Upper lobe of right lung (tissue), 1 donor: ENCODE data around the gene CPT1A. TPM values are rescaled to one million over a fixed set of nuclear protein-coding genes. Genes with fewer than 3 reads are reported as not detected.
A peak's percentile ranks its signal among the peaks of the same experiment; 100 is the strongest.

Experiments used
- ATAC-seq: fragments of 200-7000 bp; cut with Tn5 transposase; one replicate; pipeline ENCODE4 v1.9.1; 2020; ENCODE audit warnings: mild to moderate bottlenecking, moderate library complexity
- DNase-seq: peaks from one replicate; pipeline ENCODE4 v3.0.0-alpha.2; 2020
- H3K27ac ChIP-seq: fragments of 200-600 bp; one replicate; pipeline ENCODE4 v1.8.0; 2022
- H3K27me3 ChIP-seq: fragments of 200-600 bp; one replicate; pipeline ENCODE4 v1.8.0; 2022; ENCODE audit warnings: mild to moderate bottlenecking
- H3K36me3 ChIP-seq: fragments of 200-600 bp; one replicate; pipeline ENCODE4 v1.8.0; 2022
- H3K4me1 ChIP-seq: fragments of 200-600 bp; one replicate; pipeline ENCODE4 v1.8.0; 2022
- H3K4me3 ChIP-seq: fragments of 200-600 bp; one replicate; pipeline ENCODE4 v1.8.0; 2022; ENCODE audit warnings: mild to moderate bottlenecking
- H3K9me3 ChIP-seq: fragments of 200-600 bp; one replicate; pipeline ENCODE4 v1.8.0; 2022
- CTCF ChIP-seq: fragments of 200-600 bp; IDR thresholded peaks from one replicate; pipeline ENCODE4 v1.8.0; 2022; ENCODE audit warnings: antibody characterized with exemption
- intact Hi-C: fragments of 100-400 bp; cut with DNase I; formaldehyde crosslinking; loops from one replicate; pipeline ENCODE4 v1.11.0; 2022
- total RNA-seq: library from RNA; stranded (reverse); fragmentation: NEBNext Ultra II Directional; extraction: Animal tissue kit (Norgen Biotek cat#: 25700); gene quantifications from one replicate; pipeline ENCODE4 v1.2.1, GENCODE V29; 2021
- donor health status: DM: no; HTN: yes; CAD: no; lungs with severe emphysema.

The CPT1A gene
- total RNA-seq, 1 donor from 2014 or later: 76.4 TPM

- Histone ChIP-seq H3K4me3 (peak overlapping the region; percentile 94), H3K9me3 (no peaks in the 10 kb centered on the region), H3K36me3 (no peaks in the 10 kb centered on the region), H3K27me3 (no peaks in the 10 kb centered on the region), H3K27ac (peak overlapping the region; percentile 90), H3K4me1 (peaks cover 63% of the 10 kb centered on the region)
- no peak for DNase-seq
- no peak for TF ChIP-seq CTCF
- intact Hi-C loops: no loop called here
- no peak for ATAC-seq
These were observed 3.1 kb downstream of the CPT1A start for GRCh38 chr11:68838572-68838964.

GRCh38 chr11:68837583-68838571 lies 3.8 kb downstream of the CPT1A start:
- intact Hi-C loops: no loop called here
- Histone ChIP-seq H3K4me1 (peaks cover 56% of the 10 kb centered on the region), H3K27ac (peak overlapping the region; percentile 90), H3K36me3 (no peaks in the 10 kb centered on the region), H3K27me3 (no peaks in the 10 kb centered on the region), H3K4me3 (peak overlapping the region; percentile 94), H3K9me3 (no peaks in the 10 kb centered on the region)
- TF ChIP-seq CTCF: no peak
- DNase-seq (no peak), ATAC-seq (no peak)

DNA sequence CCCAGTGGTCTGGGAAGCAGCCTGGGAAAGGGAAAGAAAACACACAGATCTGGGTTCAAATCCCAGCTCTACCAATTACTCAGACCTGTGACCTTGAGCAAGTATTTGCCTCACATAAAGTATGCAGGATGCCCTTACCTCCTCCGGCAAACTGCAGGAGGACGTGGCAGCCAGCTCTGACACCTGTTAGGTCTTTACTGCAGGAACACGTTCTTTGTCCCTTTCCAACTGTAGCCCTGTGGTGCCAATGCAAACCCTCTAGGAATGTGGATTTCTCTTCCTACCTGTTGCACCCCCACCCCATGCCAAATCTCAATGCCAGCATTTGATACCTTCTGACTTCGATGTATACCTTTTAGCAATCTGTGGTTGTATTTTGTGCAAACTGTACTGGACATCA lies 6.0 kb downstream of the CPT1A start:
- peak overlapping the region; percentile 28 for H3K27ac ChIP-seq

GRCh38 chr11:68835328-68835727 lies 6.4 kb downstream of the CPT1A start:
- ATAC-seq (no peak), DNase-seq (no peak)
- Histone ChIP-seq H3K27me3 (no peaks in the 10 kb centered on the region), H3K4me3 (no peak overlapping the region), H3K4me1 (peaks cover 67% of the 10 kb centered on the region), H3K9me3 (no peaks in the 10 kb centered on the region), H3K27ac (peak overlapping the region; percentile 28), H3K36me3 (no peaks in the 10 kb centered on the region)
- TF ChIP-seq CTCF: no peak
- intact Hi-C loops: no loop called here

More for the DNA sequence above, 6.0 kb downstream of the CPT1A start:
- no peak for DNase-seq
- no peak overlapping the region for H3K4me3 ChIP-seq
- H3K27me3 ChIP-seq: no peaks in the 10 kb centered on the region
- H3K9me3 ChIP-seq: no peaks in the 10 kb centered on the region
- H3K36me3 ChIP-seq: no peaks in the 10 kb centered on the region
- no peak for TF ChIP-seq CTCF
- H3K4me1 ChIP-seq: peaks cover 67% of the 10 kb centered on the region
- no peak for ATAC-seq
- intact Hi-C loops: no loop called here

GRCh38 chr11:68832476-68833181 lies 9.1 kb downstream of the CPT1A start:
- TF ChIP-seq CTCF: no peak
- DNase-seq (no peak), ATAC-seq (no peak)
- H3K36me3 ChIP-seq: peaks cover 11% of the 10 kb centered on the region
- peaks cover 64% of the 10 kb centered on the region for H3K4me1 ChIP-seq
- H3K27me3 ChIP-seq: no peaks in the 10 kb centered on the region
- no peak overlapping the region for H3K4me3 ChIP-seq
- no peak overlapping the region for H3K27ac ChIP-seq
- intact Hi-C loops: no loop called here
- H3K9me3 ChIP-seq: no peaks in the 10 kb centered on the region
